K562 treated with DMSO at 1 percent for 24 hours (cell line): ENCODE data around the gene ARL14. TPM values are rescaled to one million over a fixed set of nuclear protein-coding genes. Genes with fewer than 3 reads are reported as not detected.

Experiments used
- total RNA-seq: library from RNA; unstranded; fragments of 300-600 nt; gene quantifications from 2 replicates; pipeline ENCODE4 v1.2.3, GENCODE V29; 2022; ENCODE audit warnings: low read depth; ENCODE audit not compliant: insufficient read depth

Gene ARL14
- total RNA-seq = not detected in 2 replicates

GRCh38 chr3:160676547-160677303 lies at the start of gene ARL14:
Gene ARL14 (plus strand): TSS chr3:160677160. CDS start chr3:160677347, 187 bp downstream.

Other genes with a start within 250 kb of the ARL14 start
- 9.4 and 11.6 TPM in 2 replicates for gene TRIM59, start 227.4 kb upstream of the ARL14 start, total RNA-seq
- gene KPNA4, start 111.6 kb upstream of the ARL14 start, total RNA-seq = 10.4 and 10.5 TPM in 2 replicates
- 0.24 and 0.32 TPM in 2 replicates for gene PPM1L, start 79.1 kb downstream of the ARL14 start, total RNA-seq